HG02763 (cell line): ENCODE measurements around the gene CATSPER1.

ENCODE experiments used
- ATAC-seq: cut with Tn5 transposase; IDR thresholded peaks from one replicate; pipeline ENCODE4 v1.9.1; 2021; ENCODE audit warnings: mild to moderate bottlenecking, moderate library complexity; ENCODE audit not compliant: unreplicated experiment

The CATSPER1 gene

GRCh38 chr11:65973439-65974110, 52.7 kb downstream of the CATSPER1 start:
- no peak for ATAC-seq

- no peak for ATAC-seq
These were observed 54.2 kb downstream of the CATSPER1 start for GRCh38 chr11:65972116-65972515.

- ATAC-seq: no peak
These were observed 57.4 kb downstream of the CATSPER1 start for GRCh38 chr11:65968600-65969482.

- ATAC-seq: no peak
These were observed 58.8 kb downstream of the CATSPER1 start for GRCh38 chr11:65967329-65967934.
